Lower leg skin (tissue), 3 donors: ENCODE measurements around the gene PDE6H.

Experiments
- POLR2A ChIP-seq, 2 donors: fragments of 450-650 bp; IDR thresholded peaks; one replicate each; pipeline ENCODE4 v1.6.1; 2016 to 2017; ENCODE audit warnings: antibody characterized with exemption in 2 of 2, mild to moderate bottlenecking in 1 of 2, moderate library complexity in 1 of 2
- TF ChIP-seq, protein P1 (sequence below), 3 donors: fragments of 450-650 bp; IDR thresholded peaks; one replicate each; pipeline ENCODE4 v1.5.1; 2016; ENCODE audit warnings: antibody characterized with exemption in 3 of 3, mild to moderate bottlenecking in 3 of 3, moderate library complexity in 2 of 3

DNA sequence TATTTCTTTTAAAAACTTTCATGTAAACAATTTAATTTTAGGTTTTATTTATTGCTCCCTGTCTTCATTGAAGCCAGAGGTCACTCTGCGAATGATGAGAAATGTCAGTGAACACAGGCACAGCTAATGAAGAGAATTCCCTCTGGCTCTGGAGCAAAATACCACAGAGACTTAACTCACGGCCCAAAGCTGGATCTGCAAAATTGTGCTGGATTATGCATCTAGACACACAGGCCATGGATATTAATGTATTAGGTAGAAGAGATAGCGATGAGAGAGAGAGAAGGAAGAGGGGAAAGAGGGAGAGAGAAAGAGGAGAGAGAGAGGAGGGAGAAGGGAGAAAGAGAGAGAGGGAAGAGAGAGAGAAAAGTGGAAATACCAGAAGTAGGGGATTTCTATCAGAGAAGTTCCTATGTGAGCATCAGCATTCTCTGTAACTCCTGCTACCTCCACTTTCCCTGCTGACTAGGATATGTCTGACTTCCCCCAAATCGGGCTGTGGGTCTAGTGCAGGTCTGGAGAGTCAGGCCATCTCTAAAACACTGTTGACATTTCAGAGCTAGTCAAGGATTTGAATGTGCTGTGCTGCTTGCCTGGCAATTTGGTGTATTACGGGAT lies 15.2 kb upstream of the PDE6H start:
- TF ChIP-seq, protein P1, sequence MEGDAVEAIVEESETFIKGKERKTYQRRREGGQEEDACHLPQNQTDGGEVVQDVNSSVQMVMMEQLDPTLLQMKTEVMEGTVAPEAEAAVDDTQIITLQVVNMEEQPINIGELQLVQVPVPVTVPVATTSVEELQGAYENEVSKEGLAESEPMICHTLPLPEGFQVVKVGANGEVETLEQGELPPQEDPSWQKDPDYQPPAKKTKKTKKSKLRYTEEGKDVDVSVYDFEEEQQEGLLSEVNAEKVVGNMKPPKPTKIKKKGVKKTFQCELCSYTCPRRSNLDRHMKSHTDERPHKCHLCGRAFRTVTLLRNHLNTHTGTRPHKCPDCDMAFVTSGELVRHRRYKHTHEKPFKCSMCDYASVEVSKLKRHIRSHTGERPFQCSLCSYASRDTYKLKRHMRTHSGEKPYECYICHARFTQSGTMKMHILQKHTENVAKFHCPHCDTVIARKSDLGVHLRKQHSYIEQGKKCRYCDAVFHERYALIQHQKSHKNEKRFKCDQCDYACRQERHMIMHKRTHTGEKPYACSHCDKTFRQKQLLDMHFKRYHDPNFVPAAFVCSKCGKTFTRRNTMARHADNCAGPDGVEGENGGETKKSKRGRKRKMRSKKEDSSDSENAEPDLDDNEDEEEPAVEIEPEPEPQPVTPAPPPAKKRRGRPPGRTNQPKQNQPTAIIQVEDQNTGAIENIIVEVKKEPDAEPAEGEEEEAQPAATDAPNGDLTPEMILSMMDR (IDR thresholded peaks at IDR 0.05), result no peak
- TF ChIP-seq POLR2A (IDR thresholded peaks at IDR 0.05), result no peak
